Osteocyte (in vitro differentiated cells): Measurements from ENCODE around the gene SOX11. TPM values are rescaled to one million over a fixed set of nuclear protein-coding genes. Genes with fewer than 3 reads are reported as not detected.

Source experiments
- DNase-seq: peaks from one replicate; pipeline ENCODE4 v3.0.0; 2021; ENCODE audit warnings: mixed read lengths; ENCODE audit not compliant: unreplicated experiment; ENCODE audit errors: extremely low spot score
- H3K27ac Mint-ChIP-seq: one replicate; pipeline ENCODE4 v1.8.0; 2021; ENCODE audit warnings: mild to moderate bottlenecking, mixed read lengths; ENCODE audit not compliant: unreplicated experiment
- H3K27me3 Mint-ChIP-seq: one replicate; pipeline ENCODE4 v1.8.0; 2021; ENCODE audit warnings: mixed read lengths; ENCODE audit not compliant: unreplicated experiment
- H3K36me3 Mint-ChIP-seq: one replicate; pipeline ENCODE4 v1.8.0; 2021; ENCODE audit warnings: mixed read lengths; ENCODE audit not compliant: unreplicated experiment
- H3K4me1 Mint-ChIP-seq: one replicate; pipeline ENCODE4 v1.8.0; 2021; ENCODE audit warnings: mixed read lengths; ENCODE audit not compliant: unreplicated experiment
- H3K4me3 Mint-ChIP-seq: one replicate; pipeline ENCODE4 v1.8.0; 2021; ENCODE audit warnings: mild to moderate bottlenecking, moderate library complexity, mixed read lengths; ENCODE audit not compliant: unreplicated experiment
- H3K9me3 Mint-ChIP-seq: one replicate; pipeline ENCODE4 v1.8.0; 2021; ENCODE audit warnings: mixed read lengths; ENCODE audit not compliant: unreplicated experiment
- CTCF ChIP-seq: fragments of 200-600 bp; sonication (generic); IDR thresholded peaks from 2 replicates; pipeline ENCODE4 v1.5.0; 2021; ENCODE audit warnings: antibody characterized with exemption, mild to moderate bottlenecking, moderate library complexity
- total RNA-seq: library from RNA; stranded (reverse); gene quantifications from 2 replicates; pipeline ENCODE4 v1.2.1, GENCODE V29; 2021

Gene SOX11
- total RNA-seq, 1 donor from 2014 or later: 71.7 TPM

GRCh38 chr2:5748391-5748790, 56.2 kb downstream of the SOX11 start:
- TF ChIP-seq CTCF: no peak
- no peaks in the 10 kb centered on the region for H3K9me3 Mint-ChIP-seq
- H3K4me3 Mint-ChIP-seq: no peak overlapping the region
- peaks cover 4% of the 10 kb centered on the region for H3K27me3 Mint-ChIP-seq
- no peak for DNase-seq
- no peaks in the 10 kb centered on the region for H3K36me3 Mint-ChIP-seq
- no peak overlapping the region for H3K27ac Mint-ChIP-seq
- H3K4me1 Mint-ChIP-seq: no peaks in the 10 kb centered on the region

- H3K27ac Mint-ChIP-seq: no peak overlapping the region
- DNase-seq: no peak
Observed at GRCh38 chr2:5748946-5749345, 56.8 kb downstream of the SOX11 start.

GRCh38 chr2:5749347-5749746, 57.2 kb downstream of the SOX11 start:
- no peaks in the 10 kb centered on the region for H3K36me3 Mint-ChIP-seq
- H3K27ac Mint-ChIP-seq: no peak overlapping the region
- DNase-seq: no peak
- H3K4me1 Mint-ChIP-seq: no peaks in the 10 kb centered on the region
- peaks cover 6% of the 10 kb centered on the region for H3K27me3 Mint-ChIP-seq
- no peaks in the 10 kb centered on the region for H3K9me3 Mint-ChIP-seq
- no peak overlapping the region for H3K4me3 Mint-ChIP-seq
- TF ChIP-seq CTCF: no peak

More at GRCh38 chr2:5748946-5749345, 56.8 kb downstream of the SOX11 start:
- no peak for TF ChIP-seq CTCF
- no peaks in the 10 kb centered on the region for H3K9me3 Mint-ChIP-seq
- H3K36me3 Mint-ChIP-seq: no peaks in the 10 kb centered on the region
- H3K4me3 Mint-ChIP-seq: no peak overlapping the region
- no peaks in the 10 kb centered on the region for H3K4me1 Mint-ChIP-seq
- H3K27me3 Mint-ChIP-seq: peaks cover 5% of the 10 kb centered on the region
